HG02759 (cell line): ENCODE data around the gene ELL.

ENCODE experiments used
- ATAC-seq: cut with Tn5 transposase; IDR thresholded peaks from one replicate; pipeline ENCODE4 v1.9.1; 2021; ENCODE audit warnings: mild to moderate bottlenecking, moderate library complexity; ENCODE audit not compliant: unreplicated experiment

Gene ELL

GRCh38 chr19:18450021-18450930 is 71.6 kb downstream of the ELL start:
- no peak for ATAC-seq

- no peak for ATAC-seq
Measured at GRCh38 chr19:18449552-18449951, 72.3 kb downstream of the ELL start.

DNA sequence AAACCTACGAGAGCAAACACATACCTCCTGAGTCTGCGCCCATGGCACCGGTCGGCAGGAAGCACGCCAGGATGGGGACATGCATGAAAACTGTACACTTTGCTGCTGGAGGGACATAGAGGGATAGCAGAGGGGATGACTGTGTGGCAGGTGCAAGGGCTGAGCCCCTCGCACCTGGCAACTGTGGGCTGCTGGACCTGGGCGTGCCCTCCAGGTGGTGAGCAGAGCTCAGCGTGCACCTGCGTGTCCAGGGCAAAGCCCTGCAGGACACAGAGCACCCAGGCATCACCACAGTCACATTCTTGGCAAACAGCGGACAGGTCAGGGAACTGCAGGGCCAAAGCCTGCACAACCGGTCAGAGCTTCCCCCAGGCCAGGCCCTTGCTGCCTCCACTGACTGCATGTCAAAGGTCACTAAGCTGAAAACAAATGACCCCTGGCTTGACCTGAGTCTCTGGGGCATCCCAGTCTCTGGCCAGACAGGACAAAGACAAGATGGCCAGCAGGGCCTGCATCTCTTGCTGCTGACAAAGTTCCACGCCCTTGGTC is 75.0 kb downstream of the ELL start:
- no peak for ATAC-seq

DNA sequence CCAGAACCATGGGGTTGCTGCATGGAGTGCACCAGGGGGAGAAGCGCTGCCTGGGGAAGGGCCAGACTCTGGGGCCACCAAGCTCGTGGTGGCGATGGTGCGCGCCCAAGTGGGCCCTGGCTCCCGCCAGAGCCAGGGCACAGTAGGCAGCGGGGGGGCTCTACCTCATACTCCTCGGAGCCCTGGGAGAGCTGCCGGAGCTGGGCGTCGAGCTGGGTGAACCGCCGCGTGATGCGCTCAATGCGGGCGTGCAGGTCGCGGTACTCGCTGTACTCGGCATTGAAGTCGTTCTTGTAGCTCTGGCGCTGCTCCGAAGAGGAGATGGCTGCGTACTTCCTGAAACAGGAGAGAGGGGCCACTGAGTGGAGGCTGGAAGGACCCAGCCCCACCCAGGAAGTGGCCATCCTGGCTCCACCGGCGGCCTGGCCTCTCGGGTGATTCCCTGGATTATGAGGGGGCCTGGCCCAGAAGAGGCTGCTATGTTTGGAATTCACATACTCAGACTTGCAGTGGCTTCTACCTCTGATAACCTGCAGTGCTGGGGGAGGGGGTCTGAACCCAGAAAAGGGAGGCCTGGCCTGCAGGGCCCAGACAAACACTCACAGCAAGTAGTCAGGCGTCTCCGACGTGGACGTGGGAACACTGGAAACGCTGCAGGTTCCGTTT is 75.6 kb downstream of the ELL start:
- no peak for ATAC-seq

GRCh38 chr19:18445262-18445948 is 76.5 kb downstream of the ELL start:
- no peak for ATAC-seq

DNA sequence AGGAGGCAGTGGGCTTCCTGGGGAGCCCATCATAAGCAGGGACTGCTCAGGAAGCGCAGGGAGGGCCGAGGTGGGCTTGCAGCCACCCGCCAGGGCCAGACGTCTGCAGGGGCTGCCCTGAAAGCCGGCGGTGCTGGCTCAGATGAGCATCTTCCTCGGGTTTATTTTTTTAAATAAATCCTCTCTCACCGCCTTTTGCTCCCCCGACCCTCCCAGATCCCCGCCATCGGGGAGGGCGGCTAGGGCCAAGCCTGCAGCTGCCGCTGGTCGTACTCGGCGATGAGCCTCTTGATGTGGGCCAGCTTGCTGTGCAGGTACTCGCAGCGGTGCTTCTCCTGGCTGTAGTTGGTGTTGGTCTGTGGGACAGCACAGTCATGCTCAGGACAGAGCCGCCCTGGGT is 77.4 kb downstream of the ELL start:
- ATAC-seq, result no peak

GRCh38 chr19:18443831-18444230 is 78.0 kb downstream of the ELL start:
- no peak for ATAC-seq

- ATAC-seq, result no peak
Measured at GRCh38 chr19:18443406-18443805, 78.5 kb downstream of the ELL start.

- no peak for ATAC-seq
Measured at GRCh38 chr19:18442941-18443340, 78.9 kb downstream of the ELL start.

GRCh38 chr19:18441804-18442788 is 79.8 kb downstream of the ELL start:
- ATAC-seq, result no peak

DNA sequence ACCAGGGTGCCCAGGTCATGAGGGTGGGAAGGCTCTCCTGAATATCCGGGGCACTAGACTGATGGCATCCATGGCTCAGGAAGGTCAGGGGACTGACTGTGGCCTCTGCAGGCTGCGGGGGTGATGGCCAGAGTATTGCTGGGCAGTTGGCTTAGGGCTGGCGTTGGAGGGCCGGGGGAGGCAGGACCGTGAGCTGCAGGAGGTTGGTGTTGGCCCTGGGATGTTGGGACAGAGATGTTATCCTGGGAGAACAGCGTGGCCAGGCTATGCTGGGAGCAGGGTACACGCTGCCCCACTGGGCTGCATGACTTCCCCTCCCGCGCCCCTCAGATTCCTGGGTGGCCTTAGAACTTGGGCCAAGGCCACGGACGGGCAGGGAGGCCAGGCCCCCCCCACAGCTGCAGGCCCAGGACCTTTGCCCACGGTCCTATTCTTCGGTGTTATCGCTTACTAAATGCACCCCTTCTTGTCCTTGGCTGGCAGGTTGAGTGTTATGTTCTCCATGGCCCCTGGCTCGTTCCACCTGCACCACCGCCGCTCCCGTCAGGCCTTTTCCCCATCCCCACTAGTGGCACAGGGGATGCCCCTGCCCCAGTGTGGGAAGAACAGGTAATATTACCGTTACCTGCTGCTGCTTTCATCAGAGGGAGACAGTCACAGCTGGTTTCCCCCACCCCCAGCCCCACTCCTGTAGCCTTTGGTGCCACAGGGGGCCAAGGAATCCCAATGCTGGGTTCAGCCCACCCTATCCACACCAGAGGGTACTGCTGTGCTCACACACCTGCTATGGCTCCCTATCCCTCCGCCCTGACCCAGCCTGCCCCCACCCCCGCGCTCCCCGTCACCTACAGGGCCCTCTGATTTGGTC is 80.7 kb downstream of the ELL start:
- no peak for ATAC-seq

GRCh38 chr19:18440415-18440877 is 81.4 kb downstream of the ELL start:
- ATAC-seq, result no peak

GRCh38 chr19:18439910-18440237 is 82.0 kb downstream of the ELL start:
- ATAC-seq, result no peak

- ATAC-seq, result no peak
Measured at GRCh38 chr19:18439025-18439909, 82.6 kb downstream of the ELL start.

GRCh38 chr19:18438331-18439024 is 83.4 kb downstream of the ELL start:
- ATAC-seq, result no peak

DNA sequence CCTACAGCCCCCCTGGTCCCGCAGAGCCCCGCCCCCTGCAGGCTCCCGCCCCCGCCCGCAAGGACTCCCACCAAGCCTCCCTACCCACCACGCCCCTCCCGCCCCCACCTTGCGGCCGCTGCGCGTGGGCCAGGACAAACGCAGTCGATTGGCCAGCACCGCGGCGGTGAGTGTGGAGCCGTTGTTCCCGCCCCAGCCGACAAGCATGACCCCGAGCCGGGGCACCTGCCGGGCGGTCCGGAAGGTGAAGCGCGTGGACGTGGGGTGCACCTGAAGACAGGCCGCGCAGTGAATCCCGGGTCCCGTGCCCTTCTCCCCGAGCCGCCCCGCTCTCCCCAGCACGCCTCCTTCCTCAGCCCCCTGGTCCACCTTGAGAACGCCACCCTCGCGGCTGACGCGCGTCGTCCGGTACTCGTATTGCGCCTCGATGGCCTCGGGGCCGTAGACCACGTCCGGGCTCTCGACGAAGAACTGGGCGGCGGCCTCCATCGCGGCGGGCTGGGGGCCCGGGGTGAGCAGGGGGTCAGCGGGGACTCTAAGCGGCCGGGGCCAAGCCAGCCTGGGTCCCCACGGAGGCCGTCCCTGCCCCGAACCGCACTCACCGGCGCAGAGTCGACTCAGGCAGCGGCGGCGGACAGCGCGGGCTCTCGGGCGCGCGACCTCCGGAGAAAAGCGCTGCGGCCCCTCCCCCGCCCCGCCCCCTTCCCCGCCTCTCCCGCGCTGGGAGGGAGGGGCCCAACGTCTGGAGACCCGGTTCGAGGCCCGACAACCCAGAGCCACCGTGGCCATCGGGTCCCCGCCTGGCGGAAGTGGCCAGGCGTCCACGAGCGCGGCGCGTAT is 84.2 kb downstream of the ELL start, which contains the start of gene ISYNA1:
ISYNA1 (minus strand) TSS at position 643 of the 840 bp plus-strand sequence; CDS start at position 489, 154 bp downstream.
- ATAC-seq, result peak; percentile 14
